Measurements from ENCODE around the gene LETM1. TPM values are rescaled to one million over a fixed set of nuclear protein-coding genes. Genes with fewer than 3 reads are reported as not detected.
"Not testable (repeated sequence)": the region's sequence is repeated elsewhere in the genome, so short reads cannot be mapped to it uniquely, and the experiment has no call there.

LETM1 gene
- total RNA-seq, 1 experiment from 2014 or later, result 86.3 TPM

DNA sequence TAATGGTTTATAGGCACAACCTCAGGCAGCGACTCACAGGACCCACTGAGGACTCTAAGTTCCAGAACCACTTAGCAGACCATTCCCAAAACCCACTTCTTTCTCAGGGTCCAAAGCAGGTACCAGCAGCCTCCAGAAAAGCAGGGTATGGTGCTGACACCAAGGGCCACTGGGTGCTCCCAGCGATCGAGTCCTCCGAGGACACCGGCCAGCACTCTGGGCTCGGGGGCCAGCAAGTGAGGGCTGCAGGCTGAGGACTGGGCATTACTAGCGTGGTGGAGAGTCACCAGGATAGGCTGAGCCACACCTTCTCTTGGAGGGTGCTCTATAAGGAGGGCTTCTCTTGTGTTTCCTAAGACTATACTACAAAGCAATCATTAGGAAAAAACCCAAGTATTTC is 19.3 kb downstream of the LETM1 start:
- Histone ChIP-seq H3K4me3 (ENCODE audit: low read length) (no peak overlapping the region), H4K20me1 (ENCODE audit: low read length) (no peaks in the 10 kb centered on the region), H3K9me2 (replicated peaks; ENCODE audit: low read length) (no peaks in the 10 kb centered on the region), H3K4me2 (ENCODE audit: low read length) (no peak overlapping the region), H2AFZ (ENCODE audit: low read length) (no peak overlapping the region), H3K36me3 (ENCODE audit: low read depth, low read length) (peaks cover 7% of the 10 kb centered on the region; the same call in 1 of the 2 replicates), H3K27me3 (ENCODE audit: low read length) (no peaks in the 10 kb centered on the region), H3K4me1 (ENCODE audit: insufficient read depth, low read length) (no peaks in the 10 kb centered on the region), H3K79me2 (ENCODE audit: low read length) (no peaks in the 10 kb centered on the region), H3F3A (ENCODE audit: low read length, unreplicated experiment) (no peaks in the 10 kb centered on the region), H3K9me3 (ENCODE audit: low read length) (no peaks in the 10 kb centered on the region), H3K27ac (ENCODE audit: low read length) (no peak overlapping the region), H3K9ac (ENCODE audit: low read length) (no peak overlapping the region)
- no peak for ATAC-seq
- BruUV-seq (replicated peaks), result no TSS peak
- ChIA-PET POLR2A (ENCODE audit: unreplicated experiment) (no interaction called here), CTCF (no interaction called here)
- TF ChIP-seq, protein P1, sequence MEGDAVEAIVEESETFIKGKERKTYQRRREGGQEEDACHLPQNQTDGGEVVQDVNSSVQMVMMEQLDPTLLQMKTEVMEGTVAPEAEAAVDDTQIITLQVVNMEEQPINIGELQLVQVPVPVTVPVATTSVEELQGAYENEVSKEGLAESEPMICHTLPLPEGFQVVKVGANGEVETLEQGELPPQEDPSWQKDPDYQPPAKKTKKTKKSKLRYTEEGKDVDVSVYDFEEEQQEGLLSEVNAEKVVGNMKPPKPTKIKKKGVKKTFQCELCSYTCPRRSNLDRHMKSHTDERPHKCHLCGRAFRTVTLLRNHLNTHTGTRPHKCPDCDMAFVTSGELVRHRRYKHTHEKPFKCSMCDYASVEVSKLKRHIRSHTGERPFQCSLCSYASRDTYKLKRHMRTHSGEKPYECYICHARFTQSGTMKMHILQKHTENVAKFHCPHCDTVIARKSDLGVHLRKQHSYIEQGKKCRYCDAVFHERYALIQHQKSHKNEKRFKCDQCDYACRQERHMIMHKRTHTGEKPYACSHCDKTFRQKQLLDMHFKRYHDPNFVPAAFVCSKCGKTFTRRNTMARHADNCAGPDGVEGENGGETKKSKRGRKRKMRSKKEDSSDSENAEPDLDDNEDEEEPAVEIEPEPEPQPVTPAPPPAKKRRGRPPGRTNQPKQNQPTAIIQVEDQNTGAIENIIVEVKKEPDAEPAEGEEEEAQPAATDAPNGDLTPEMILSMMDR (conservative IDR thresholded peaks at IDR 0.05; ENCODE audit: low read depth, low read length), result no peak
- no peak for TF ChIP-seq EZH2 (IDR thresholded peaks at IDR 0.05; ENCODE audit: low read length, unreplicated experiment)
- TF ChIP-seq EZH2phosphoT487 (IDR thresholded peaks at IDR 0.05; ENCODE audit: borderline replicate concordance, low read length), result no peak
- intact Hi-C loops (cut with micrococcal nuclease), result no loop called here
- DNase-seq, result no peak

DNA sequence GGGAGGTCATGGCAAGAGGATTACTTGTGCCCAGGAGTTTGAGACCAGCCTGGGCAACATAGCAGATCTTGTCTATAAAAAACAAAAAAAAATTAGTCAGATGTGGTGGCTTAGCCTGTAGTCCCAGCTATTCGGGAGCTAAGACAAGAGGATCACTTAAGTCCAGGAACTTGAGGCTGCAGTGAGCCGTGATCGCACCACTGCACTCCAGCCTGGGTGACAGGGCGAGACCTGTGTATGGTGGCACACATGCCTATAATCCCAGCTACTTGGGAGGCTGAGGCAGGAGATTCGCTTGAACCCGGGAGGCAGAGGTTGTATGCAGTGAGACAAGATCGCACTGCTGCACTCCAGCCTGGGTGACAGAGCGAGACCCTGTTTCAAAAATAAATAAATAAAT is 20.1 kb downstream of the LETM1 start:
- H3K4me3 ChIP-seq (ENCODE audit: low read length); H3K36me3 ChIP-seq (ENCODE audit: low read depth, low read length); H3K79me2 ChIP-seq (ENCODE audit: low read length); H3F3A ChIP-seq (ENCODE audit: low read length, unreplicated experiment); intact Hi-C loops (cut with micrococcal nuclease); BruUV-seq (replicated peaks); POLR2A ChIA-PET (ENCODE audit: unreplicated experiment); H3K4me1 ChIP-seq (ENCODE audit: insufficient read depth, low read length); H3K9ac ChIP-seq (ENCODE audit: low read length); H3K27ac ChIP-seq (ENCODE audit: low read length); H4K20me1 ChIP-seq (ENCODE audit: low read length); DNase-seq; H3K9me3 ChIP-seq (ENCODE audit: low read length); H2AFZ ChIP-seq (ENCODE audit: low read length); H3K27me3 ChIP-seq (ENCODE audit: low read length); CTCF ChIA-PET; H3K4me2 ChIP-seq (ENCODE audit: low read length); H3K9me2 ChIP-seq (replicated peaks; ENCODE audit: low read length); ATAC-seq: not testable (repeated sequence)

DNA sequence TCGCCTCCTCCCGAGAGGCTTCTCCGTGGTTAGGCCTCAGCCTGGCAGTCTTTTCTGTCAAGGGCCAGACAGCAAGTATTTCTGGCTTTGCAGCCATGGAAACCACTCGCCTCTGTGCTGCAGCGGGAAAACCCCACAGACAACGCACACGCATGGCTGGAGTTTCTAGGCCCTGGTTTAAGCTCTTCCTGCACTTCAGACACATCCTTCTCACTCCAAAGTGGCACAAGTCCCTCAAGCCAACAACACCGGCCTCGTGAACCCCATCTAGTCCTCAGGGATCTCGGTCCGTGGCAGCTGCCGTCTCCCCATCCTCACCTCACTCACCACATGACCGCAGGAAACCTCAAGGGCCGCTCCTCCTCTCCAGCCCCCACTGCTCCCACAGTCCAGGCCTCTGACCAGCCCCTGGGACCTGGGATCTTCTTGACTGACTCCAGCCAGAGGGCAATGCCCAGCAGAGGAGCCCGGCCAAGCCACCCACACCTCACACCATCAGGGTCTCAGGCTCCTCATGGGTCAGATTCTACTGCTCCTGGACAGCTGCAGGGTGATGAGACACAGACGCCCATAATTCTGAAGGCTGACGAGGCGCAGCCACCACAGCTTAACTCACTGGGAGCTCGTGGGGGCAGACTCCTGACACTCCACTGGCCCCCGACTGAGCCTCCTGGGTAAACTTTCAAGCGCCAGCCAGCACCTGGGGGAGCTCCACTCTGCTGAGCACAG is 21.7 kb downstream of the LETM1 start:
- Histone ChIP-seq H3K36me3 (ENCODE audit: low read depth, low read length) (peaks cover 3% of the 10 kb centered on the region; the same call in 1 of the 2 replicates), H3K4me3 (ENCODE audit: low read length) (no peak overlapping the region), H3F3A (ENCODE audit: low read length, unreplicated experiment) (no peaks in the 10 kb centered on the region), H3K9ac (ENCODE audit: low read length) (no peak overlapping the region), H3K9me3 (ENCODE audit: low read length) (no peaks in the 10 kb centered on the region), H3K79me2 (ENCODE audit: low read length) (no peaks in the 10 kb centered on the region), H3K9me2 (replicated peaks; ENCODE audit: low read length) (no peaks in the 10 kb centered on the region), H2AFZ (ENCODE audit: low read length) (no peak overlapping the region), H3K4me1 (ENCODE audit: insufficient read depth, low read length) (no peaks in the 10 kb centered on the region), H3K27me3 (ENCODE audit: low read length) (no peaks in the 10 kb centered on the region), H3K27ac (ENCODE audit: low read length) (no peak overlapping the region), H3K4me2 (ENCODE audit: low read length) (no peak overlapping the region), H4K20me1 (ENCODE audit: low read length) (no peaks in the 10 kb centered on the region)
- CTCF ChIA-PET, result no interaction called here
- TF ChIP-seq EZH2phosphoT487 (IDR thresholded peaks at IDR 0.05; ENCODE audit: borderline replicate concordance, low read length), result no peak
- TF ChIP-seq, protein P1 (conservative IDR thresholded peaks at IDR 0.05; ENCODE audit: low read depth, low read length), result no peak
- TF ChIP-seq EZH2 (IDR thresholded peaks at IDR 0.05; ENCODE audit: low read length, unreplicated experiment), result no peak
- POLR2A ChIA-PET (ENCODE audit: unreplicated experiment), result no interaction called here
- ATAC-seq (no peak), DNase-seq (no peak)
- no TSS peak for BruUV-seq (replicated peaks)
- intact Hi-C loops (cut with micrococcal nuclease), result no loop called here
